K562 (cell line): Measurements from ENCODE around the gene RITA1. TPM values are rescaled to one million over a fixed set of nuclear protein-coding genes. Genes with fewer than 3 reads are reported as not detected.

Experiments
- CHD4 ChIP-seq: fragments of 200-600 bp; sonication (generic); IDR thresholded peaks from 3 replicates; pipeline ENCODE4 v1.6.1; 2012; ENCODE audit warnings: low read depth, mild to moderate bottlenecking, mixed read lengths, low read length, inconsistent platforms; ENCODE audit not compliant: insufficient read depth, insufficient replicate concordance, poor library complexity, severe bottlenecking
- FOXA3 ChIP-seq, 2 experiments: fragments of 450-650 bp in 1 of 2; sonication (generic) in 1 of 2; formaldehyde crosslinking; IDR thresholded peaks in 1 of 2; conservative IDR thresholded peaks in 1 of 2; 2 replicates each; pipeline versions ENCODE4 v1.4.0 to v1.8.0; 2020 to 2022; ENCODE audit warnings: mild to moderate bottlenecking in 2 of 2, missing genetic modification reagents in 1 of 2
- FOXM1 ChIP-seq, 2 experiments: fragments of 450-650 bp in 1 of 2; sonication (generic) in 1 of 2; formaldehyde crosslinking in 1 of 2; IDR thresholded peaks; 2 replicates each; pipeline versions ENCODE4 v1.6.1 to v1.9.0; 2017 to 2022; ENCODE audit warnings: low read depth in 2 of 2, mild to moderate bottlenecking in 2 of 2, missing genetic modification reagents in 1 of 2, moderate library complexity in 1 of 2
- GATAD2B ChIP-seq: fragments of 450-650 bp; IDR thresholded peaks from 2 replicates; pipeline ENCODE4 v1.6.1; 2017; ENCODE audit warnings: mild to moderate bottlenecking, borderline replicate concordance
- HDGF ChIP-seq: fragments of 450-650 bp; IDR thresholded peaks from 2 replicates; pipeline ENCODE4 v1.6.1; 2016
- KDM1A ChIP-seq, 2 experiments: fragments of 450-650 bp; IDR thresholded peaks; 2 replicates each; pipeline ENCODE4 v1.6.1; 2016; ENCODE audit warnings: mild to moderate bottlenecking in 2 of 2
- KLF13 ChIP-seq: fragments of 450-650 bp; IDR thresholded peaks from 2 replicates; pipeline ENCODE4 v1.6.1; 2016; ENCODE audit warnings: missing genetic modification characterization, low read depth, mild to moderate bottlenecking, missing compliant biosample characterization, moderate library complexity, borderline replicate concordance
- MTA1 ChIP-seq: fragments of 450-650 bp; IDR thresholded peaks from 2 replicates; pipeline ENCODE4 v1.6.1; 2017; ENCODE audit warnings: borderline replicate concordance
- NEUROD1 ChIP-seq: fragments of 150-350 bp; IDR thresholded peaks from 2 replicates; pipeline ENCODE4 v1.6.1; 2014; ENCODE audit warnings: borderline replicate concordance, low read length, low read depth; ENCODE audit not compliant: partially characterized antibody
- PKNOX1 ChIP-seq: fragments of 450-650 bp; IDR thresholded peaks from 2 replicates; pipeline ENCODE4 v1.6.1; 2016
- RFX1 ChIP-seq: fragments of 450-650 bp; IDR thresholded peaks from 2 replicates; pipeline ENCODE4 v1.6.1; 2016; ENCODE audit warnings: mild to moderate bottlenecking, moderate library complexity
- SMARCA4 ChIP-seq: fragments of 450-650 bp; IDR thresholded peaks from 2 replicates; pipeline ENCODE4 v1.6.1; 2016
- SNIP1 ChIP-seq: fragments of 450-650 bp; IDR thresholded peaks from 2 replicates; pipeline ENCODE4 v1.7.1; 2017; ENCODE audit warnings: low read depth, mild to moderate bottlenecking
- TAF15 ChIP-seq: fragments of 200-400 bp; formaldehyde crosslinking; IDR thresholded peaks from 2 replicates; pipeline ENCODE4 v1.6.1; 2017; ENCODE audit warnings: mild to moderate bottlenecking, low read depth, low read length, moderate library complexity
- ZEB2 ChIP-seq: fragments of 450-650 bp; IDR thresholded peaks from 2 replicates; pipeline ENCODE4 v1.6.1; 2016
- ZNF175 ChIP-seq: fragments of 200-800 bp; sonication (Bioruptor generic); IDR thresholded peaks from 2 replicates; pipeline ENCODE4 v1.6.1; 2016; ENCODE audit warnings: low read depth, mild to moderate bottlenecking, missing genetic modification characterization, missing compliant biosample characterization
- ZNF778 ChIP-seq: fragments of 450-650 bp; formaldehyde crosslinking; IDR thresholded peaks from 2 replicates; pipeline ENCODE4 v1.4.0; 2020; ENCODE audit warnings: mild to moderate bottlenecking, moderate library complexity
- polyA plus RNA-seq, 8 experiments: library from polyadenylated mRNA; depleted of rRNA in 4 of 8; stranded (reverse) in 5 of 8; unstranded in 3 of 8; fragments of >200 nt; fragmentation: Nextera tagmentation in 2 of 8; fragmentation: Illumina TruSeq in 1 of 8; extraction: Ambion mirVana in 2 of 8; extraction: Trizol in 1 of 8; gene quantifications; 2 replicates each; pipeline versions ENCODE4 v1.2.1 to v1.2.3, GENCODE V29; 2011 to 2014; ENCODE audit warnings: inconsistent platforms in 1 of 8, missing spikeins in 1 of 8
- total RNA-seq, 7 experiments: library from RNA; depleted of rRNA in 6 of 7; stranded (reverse); fragments of >200 nt in 6 of 7; fragmentation: Illumina TruSeq in 2 of 7; extraction: Trizol in 2 of 7; gene quantifications; 2 replicates each; pipeline versions ENCODE4 v1.2.1 to v1.2.3, GENCODE V29; 2011 to 2021; ENCODE audit warnings: low replicate concordance in 1 of 7
- TF ChIP-seq, protein P1 (sequence below): fragments of 250-450 bp; sonication (Bioruptor Pico); IDR thresholded peaks from 2 replicates; pipeline ENCODE4 v1.4.0; 2020; ENCODE audit warnings: mild to moderate bottlenecking
- TF ChIP-seq, protein P2 (sequence below): sonication (generic); formaldehyde crosslinking; IDR thresholded peaks from 2 replicates; pipeline ENCODE4 v1.8.0; 2022; ENCODE audit warnings: mild to moderate bottlenecking, missing genetic modification reagents

The RITA1 gene
- total and polyA plus RNA-seq, 9 of the 15 experiments (the other 6 are each of a cell fraction or from before 2014, with no cell fraction given) = 2.8 to 40.4 (median 18.0) TPM

GRCh38 chr12:113231235-113232088 is 45.9 kb downstream of the RITA1 start (continued):
- TF ChIP-seq SNIP1 (no peak), TAF15 (no peak), HDGF (no peak), RFX1 (no peak), GATAD2B (no peak), FOXA3 (CRISPR knock-in tag; conservative IDR thresholded peaks at IDR 0.05 in 1 of 2, IDR thresholded peaks at IDR 0.05 in 1 of 2) (no peak), ZNF778 (no peak), MTA1 (peak; percentile 22; the same call in 1 of the 2 replicates), CHD4 (no peak), ZEB2 (peak; percentile 94), ZNF175 (CRISPR knock-in tag) (peak; percentile 79), NEUROD1 (no peak), KLF13 (tag) (peak; percentile 18; the same call in 1 of the 2 replicates), FOXM1 (IDR thresholded peaks at IDR 0.05; ENCODE audit: low read depth) (peak; percentile 32; the same call in 1 of the 2 replicates), FOXM1 (CRISPR knock-in tag; IDR thresholded peaks at IDR 0.05; ENCODE audit: low read depth) (no peak), PKNOX1 (peak; percentile 35; the same call in 1 of the 2 replicates), SMARCA4 (peak; percentile 83; the same call in 1 of the 2 replicates), KDM1A (IDR thresholded peaks at IDR 0.05) (peak; percentile 82 to 86)
- TF ChIP-seq, protein P1, sequence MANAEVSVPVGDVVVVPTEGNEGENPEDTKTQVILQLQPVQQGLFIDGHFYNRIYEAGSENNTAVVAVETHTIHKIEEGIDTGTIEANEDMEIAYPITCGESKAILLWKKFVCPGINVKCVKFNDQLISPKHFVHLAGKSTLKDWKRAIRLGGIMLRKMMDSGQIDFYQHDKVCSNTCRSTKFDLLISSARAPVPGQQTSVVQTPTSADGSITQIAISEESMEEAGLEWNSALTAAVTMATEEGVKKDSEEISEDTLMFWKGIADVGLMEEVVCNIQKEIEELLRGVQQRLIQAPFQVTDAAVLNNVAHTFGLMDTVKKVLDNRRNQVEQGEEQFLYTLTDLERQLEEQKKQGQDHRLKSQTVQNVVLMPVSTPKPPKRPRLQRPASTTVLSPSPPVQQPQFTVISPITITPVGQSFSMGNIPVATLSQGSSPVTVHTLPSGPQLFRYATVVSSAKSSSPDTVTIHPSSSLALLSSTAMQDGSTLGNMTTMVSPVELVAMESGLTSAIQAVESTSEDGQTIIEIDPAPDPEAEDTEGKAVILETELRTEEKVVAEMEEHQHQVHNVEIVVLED (CRISPR knock-in tag) = no peak
- TF ChIP-seq, protein P2, sequence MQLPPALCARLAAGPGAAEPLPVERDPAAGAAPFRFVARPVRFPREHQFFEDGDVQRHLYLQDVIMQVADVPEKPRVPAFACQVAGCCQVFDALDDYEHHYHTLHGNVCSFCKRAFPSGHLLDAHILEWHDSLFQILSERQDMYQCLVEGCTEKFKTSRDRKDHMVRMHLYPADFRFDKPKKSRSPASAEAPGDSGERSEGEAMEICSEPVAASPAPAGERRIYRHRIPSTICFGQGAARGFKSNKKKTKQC (CRISPR knock-in tag) = no peak
